Heart left ventricle (tissue), 16 donors: ENCODE data around the gene CCDC191. TPM values are rescaled to one million over a fixed set of nuclear protein-coding genes. Genes with fewer than 3 reads are reported as not detected.

ENCODE experiments used
- ATAC-seq, 4 donors: fragments of 200-7000 bp; cut with Tn5 transposase; one replicate each; pipeline ENCODE4 v1.9.1; 2020 to 2022; ENCODE audit warnings: moderate library complexity in 4 of 4, mild to moderate bottlenecking in 3 of 4, moderate number of reproducible peaks in 1 of 4
- DNase-seq, 5 donors: peaks; one replicate each; pipeline ENCODE4 v3.0.0-alpha.2; 2020
- H3K27ac ChIP-seq, 12 donors: fragments of 200-600 bp; sonication (generic) in 4 of 12; one replicate each; pipeline versions ENCODE4 v1.5.0 to v1.8.0; 2016 to 2022; ENCODE audit warnings: mild to moderate bottlenecking in 2 of 12
- H3K27me3 ChIP-seq, 9 donors: fragments of 200-600 bp; sonication (generic) in 2 of 9; one replicate each; pipeline versions ENCODE4 v1.5.1 to v1.8.0; 2016 to 2022; ENCODE audit warnings: mild to moderate bottlenecking in 3 of 9
- H3K36me3 ChIP-seq, 9 donors: fragments of 200-600 bp; sonication (generic) in 2 of 9; one replicate each; pipeline versions ENCODE4 v1.5.0 to v1.8.0; 2018 to 2022; ENCODE audit warnings: mild to moderate bottlenecking in 2 of 9
- H3K4me1 ChIP-seq, 12 donors: fragments of 200-600 bp; sonication (generic) in 4 of 12; one replicate each; pipeline versions ENCODE4 v1.5.0 to v1.8.0; 2016 to 2022; ENCODE audit warnings: mild to moderate bottlenecking in 3 of 12
- H3K4me3 ChIP-seq, 12 donors: fragments of 200-600 bp; sonication (generic) in 4 of 12; one replicate each; pipeline versions ENCODE4 v1.5.0 to v1.8.0; 2017 to 2022; ENCODE audit warnings: mild to moderate bottlenecking in 9 of 12, moderate library complexity in 4 of 12
- H3K9me3 ChIP-seq, 12 donors: fragments of 200-600 bp; sonication (generic) in 4 of 12; one replicate each; pipeline versions ENCODE4 v1.5.0 to v1.8.0; 2016 to 2022; ENCODE audit warnings: mild to moderate bottlenecking in 1 of 12
- CTCF ChIP-seq, 12 donors: fragments of 200-600 bp; sonication (generic) in 4 of 12; IDR thresholded peaks; one replicate each; pipeline versions ENCODE4 v1.5.0 to v1.8.0; 2018 to 2022; ENCODE audit warnings: antibody characterized with exemption in 12 of 12, mild to moderate bottlenecking in 5 of 12
- POLR2A ChIP-seq, 2 donors: fragments of 450-650 bp; IDR thresholded peaks; one replicate each; pipeline ENCODE4 v1.6.1; 2017; ENCODE audit warnings: antibody characterized with exemption in 2 of 2, mild to moderate bottlenecking in 2 of 2, moderate library complexity in 2 of 2
- WGBS, 4 donors: extraction: QIAGEN DNeasy Blood & Tissue Kit in 2 of 4; methylation state at CpG; one replicate each; pipeline versions ENCODE4 v1.1.5 to v1.1.7; 2013 to 2018; 5-methylcytosine and 5-hydroxymethylcytosine counted together
- intact Hi-C, 10 donors: fragments of 100-400 bp; cut with DNase I; formaldehyde crosslinking; loops; one replicate each; pipeline versions ENCODE4 v1.11.1 to v1.14.2; 2022
- long read RNA-seq, 3 donors: library from polyadenylated mRNA; unstranded; transcript quantifications; one replicate each; pipeline ENCODE4 v2.0.0, GENCODE V29; 2020 to 2021
- polyA plus RNA-seq, 2 donors: library from polyadenylated mRNA; stranded (reverse); fragments of 200-250 nt; gene quantifications; one replicate each; pipeline ENCODE4 v1.2.3, GENCODE V29; 2013
- total RNA-seq, 9 donors: library from RNA; depleted of rRNA in 2 of 9; stranded (reverse); fragments of >200 nt in 2 of 9; fragmentation: NEBNext Ultra II Directional in 3 of 9; extraction: Animal tissue kit (Norgen Biotek cat#: 25700) in 3 of 9; gene quantifications; one replicate each; pipeline versions ENCODE4 v1.1.0 to v1.2.4, GENCODE V29; 2016 to 2023
- donor health status: ischemic (EF 13 %, LVEDD 7.1; RV severe dilation, severe dysfunction).
- donor health status: healthy with polysubstance abuse.
- donor health status: DM: no; HTN: yes; CAD: no.
- donor health status: DM: no; HTN: no; CAD: no.
- donor health status: ischemic (EF 25% LVEDD 6.9; RV normal size, moderate dysfunction).
- donor health status: ischemic (EF 25% LVEDD 5.7; RV mildly dilated, moderate dysfunction).
- donor health status: healthy.
- donor health status: DM: yes; HTN: yes; CAD: no.
- donor health status: ischemic (EF 35%, LVEDD 5.7; RV mildly dilated, moderate dysfunction).
- donor health status: nonischemic (EF 11% LVEDD 7.7; RV severe dilation, severe dysfunction).
- donor health status: DM: yes; HTN: yes; CAD: no.
- donor health status: PGD.
- donor health status: ischemic (EF 29% LVEDD 5.4; RV normal size, mild dysfunction).
- donor health status: nonischemic (EF 23%, LVEDD 6.1; RV moderate dilation, normal function).

The CCDC191 gene
- total RNA-seq, result 1 to 10 TPM in 5 of 9 donors, under 1 TPM in 4; 0.38 to 3.2 (median 1.2) TPM
- polyA plus RNA-seq, result 1 to 10 TPM in 1 of 2 donors, under 1 TPM in 1; 0.50 to 1.0 TPM
- long read RNA-seq, donor 1, partial matches to known transcripts, result 0 of 1 reads
- long read RNA-seq, donor 1, other reads (novel, unspliced or antisense), result 1 of 1 reads
- long read RNA-seq, donor 2, partial matches to known transcripts, result 1 of 2 reads
- long read RNA-seq, donor 2, other reads (novel, unspliced or antisense), result 1 of 2 reads
- long read RNA-seq, donor 3, result 0 reads

DNA sequence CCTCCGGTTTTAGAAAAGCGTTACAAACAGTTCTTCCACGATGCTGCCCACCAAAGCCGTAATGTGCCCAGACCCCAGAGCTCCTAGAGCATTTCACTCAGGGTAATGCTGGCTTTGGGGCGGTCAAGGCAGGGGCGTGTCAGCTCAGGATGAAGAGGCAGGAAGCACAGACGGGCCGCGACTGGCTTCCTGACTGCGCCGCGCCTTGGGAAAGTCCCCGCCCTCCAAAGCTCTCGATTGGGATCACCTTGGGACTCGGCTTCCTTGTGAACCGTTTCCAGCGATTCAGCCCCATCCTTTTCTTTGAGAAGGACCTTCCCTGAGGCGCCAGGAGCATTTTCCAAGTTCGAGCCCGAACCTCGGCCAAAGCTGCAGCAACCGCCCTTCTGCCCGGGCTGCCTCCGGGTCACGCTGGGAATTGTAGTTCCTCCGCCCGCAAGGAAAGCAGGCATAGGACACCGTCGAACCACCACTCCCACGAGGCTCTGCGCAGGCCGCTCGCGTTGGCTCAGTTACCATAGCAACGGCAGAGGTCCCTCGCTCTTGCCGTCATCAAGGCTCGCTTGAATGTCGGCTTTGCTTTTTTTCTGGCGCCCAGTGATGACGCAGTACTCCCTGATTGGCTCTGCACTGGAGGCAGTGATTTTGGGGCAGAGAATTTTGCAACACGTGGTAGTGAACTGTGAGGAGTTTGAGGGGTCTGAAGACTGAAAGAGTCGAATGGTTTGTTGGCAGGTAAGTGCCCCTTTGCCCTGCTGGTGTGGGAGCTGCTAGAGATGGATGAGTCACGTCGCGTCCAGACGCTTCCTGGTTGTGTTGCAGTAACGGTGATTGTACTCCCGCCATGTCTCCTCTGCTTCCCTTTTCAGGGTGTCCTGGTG lies at the start of gene CCDC191, which contains the start of gene QTRT2:
TSS of gene CCDC191 (minus strand) at position 397 of the 881 bp plus-strand sequence. CDS start at position 337, 60 bp downstream.
TSS of gene QTRT2 (plus strand) at position 608 of the 881 bp plus-strand sequence. CDS start 8,521 bp downstream, outside the sequence.
- Histone ChIP-seq H3K27ac (peak within 1 kb of the TSS in 11 of 12 donors; percentile 74 to 88 (median 82)), H3K36me3 (peaks cover 0 to 7% (median 0%) of the 10 kb centered on the region in 9 donors), H3K27me3 (no peaks in the 10 kb centered on the region), H3K4me3 (peak within 1 kb of the TSS; percentile 46 to 92 (median 75)), H3K9me3 (no peaks in the 10 kb centered on the region), H3K4me1 (peaks cover 0 to 28% (median 15%) of the 10 kb centered on the region in 12 donors)
- DNase-seq (peak; percentile 98 to 99 (median 99)), ATAC-seq (peak; percentile 99 to 100 (median 100))
- TF ChIP-seq CTCF (IDR thresholded peaks at IDR 0.05) (peak in 1 of 12 donors; percentile 6), POLR2A (IDR thresholded peaks at IDR 0.05) (peak in 1 of 2 donors; percentile 39)
- WGBS, 4 donors, result 0% methylated on average over 26 to 49 of the region's 49 CpGs
- intact Hi-C loops, result loop anchor here in 7 of 10 donors (2.0 to 10.0 kb wide), 7 partner anchors 66 to 319 kb away; partner anchors contain the start of genes ATP6V1A (in 4 of the 7), NAA50 (in 4 of the 7) and ZDHHC23 (in 1 of the 7)

DNA sequence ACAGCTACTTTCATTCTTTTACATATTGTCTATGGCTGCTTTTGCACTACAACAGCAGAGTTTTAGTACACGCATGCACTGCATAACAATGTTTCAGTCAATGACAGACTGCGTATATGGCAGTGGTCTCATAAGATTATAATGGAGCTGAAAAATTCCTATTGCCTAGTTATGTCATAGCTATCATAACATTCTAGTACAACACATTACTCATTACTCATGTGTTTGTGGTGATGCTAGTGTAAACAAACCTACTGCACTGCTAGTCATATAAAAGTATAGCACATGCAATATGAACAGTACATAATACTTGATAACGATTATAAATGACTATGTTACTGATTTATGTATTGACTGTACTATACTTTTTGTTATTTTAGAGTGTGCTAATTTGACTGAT lies 48.1 kb upstream of the CCDC191 start:
- no peak overlapping the region for H3K4me3 ChIP-seq
- H3K36me3 ChIP-seq, result no peaks in the 10 kb centered on the region
- intact Hi-C loops, result no loop called here
- TF ChIP-seq CTCF (IDR thresholded peaks at IDR 0.05) (no peak), POLR2A (IDR thresholded peaks at IDR 0.05) (no peak)
- no peaks in the 10 kb centered on the region for H3K27me3 ChIP-seq
- H3K27ac ChIP-seq, result no peak overlapping the region
- DNase-seq, result no peak
- H3K4me1 ChIP-seq, result no peaks in the 10 kb centered on the region
- WGBS, 4 donors, result 91 to 99% (median 94%) methylated on average over 3 of the region's 3 CpGs
- no peak for ATAC-seq
- H3K9me3 ChIP-seq, result no peaks in the 10 kb centered on the region

GRCh38 chr3:114103858-114104257 lies 47.5 kb upstream of the CCDC191 start:
- intact Hi-C loops, result no loop called here

More at GRCh38 chr3:114103858-114104257, 47.5 kb upstream of the CCDC191 start:
- H3K9me3 ChIP-seq, result no peaks in the 10 kb centered on the region
- no peak overlapping the region for H3K4me3 ChIP-seq
- 89 to 97% (median 94%) methylated on average over 4 of the region's 4 CpGs for WGBS, 4 donors
- no peaks in the 10 kb centered on the region for H3K27me3 ChIP-seq
- no peaks in the 10 kb centered on the region for H3K36me3 ChIP-seq
- no peak overlapping the region for H3K27ac ChIP-seq
- H3K4me1 ChIP-seq, result no peaks in the 10 kb centered on the region
- ATAC-seq (no peak), DNase-seq (no peak)
- no peak for TF ChIP-seq POLR2A (IDR thresholded peaks at IDR 0.05)
- no peak for TF ChIP-seq CTCF (IDR thresholded peaks at IDR 0.05)
